ENCODE results near the gene LRRFIP2. TPM values are rescaled to one million over a fixed set of nuclear protein-coding genes. Genes with fewer than 3 reads are reported as not detected.

Gene LRRFIP2
- total and polyA plus RNA-seq, 2 of the 8 experiments (the other 6 are each of a cell fraction or from before 2014, with no cell fraction given), result 8.8 to 25.6 TPM

DNA sequence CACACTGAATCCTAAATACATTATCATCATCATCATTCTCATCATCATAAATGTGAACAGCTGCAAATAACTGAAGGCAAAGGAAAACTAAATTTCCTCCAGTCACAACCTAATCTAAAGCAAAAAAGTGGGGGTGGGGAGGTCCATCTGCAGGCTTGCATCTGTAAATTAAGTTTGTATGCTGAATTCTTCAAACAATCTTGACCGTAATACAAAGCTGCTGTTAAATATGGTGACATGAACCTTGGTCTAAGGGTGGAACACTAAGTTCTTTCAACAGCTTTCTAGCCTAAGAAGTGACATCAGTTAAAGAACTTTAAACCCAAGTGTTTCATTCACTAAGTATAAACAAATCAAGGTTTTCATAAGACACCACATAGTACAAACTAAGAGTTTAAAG, 4.3 kb downstream of the LRRFIP2 start:
- Histone ChIP-seq H4K20me1 (replicated peaks in 1 of 2; ENCODE audit: control insufficient read depth in 1 of 2, insufficient read depth in 2 of 2, low read length in 2 of 2) (peaks cover 0 to 2% of the 10 kb centered on the region in 2 experiments), H3K79me2 (ENCODE audit: control insufficient read depth in 1 of 2, insufficient read depth in 2 of 2, low read length in 2 of 2) (peaks cover 0 to 27% of the 10 kb centered on the region in 2 experiments; a peak in 3 of 4 replicates), H4K5ac (ENCODE audit: insufficient read length, low read depth, low read length) (no peak overlapping the region), H3K23ac (ENCODE audit: insufficient read length) (no peak overlapping the region), H3K4ac (replicated peaks; ENCODE audit: insufficient read length, low read depth, low read length) (no peak overlapping the region), H2AFZ (ENCODE audit: low read length) (no peak overlapping the region), H3K4me2 (ENCODE audit: insufficient read depth in 1 of 2, low read depth in 2 of 2, low read length in 2 of 2) (no peak overlapping the region), H3K9ac (replicated peaks in 1 of 4; ENCODE audit: extremely low read depth in 1 of 4, low read depth in 3 of 4, low read length in 3 of 4) (no peak overlapping the region), H4K8ac (ENCODE audit: extremely low read depth, insufficient read depth, low read length) (no peak overlapping the region), H3K36me3 (ENCODE audit: control insufficient read depth in 2 of 4, insufficient read depth in 4 of 4, low read length in 3 of 4) (peaks cover 0 to 5% (median 2%) of the 10 kb centered on the region in 4 experiments; a peak in 1 of 8 replicates), H3K4me1 (replicated peaks in 1 of 4; ENCODE audit: control insufficient read depth in 3 of 4, insufficient read depth in 4 of 4, low read length in 3 of 4) (peaks cover 0 to 4% (median 0%) of the 10 kb centered on the region in 4 experiments; a peak in 1 of 7 replicates), H2BK15ac (ENCODE audit: low read length) (no peak overlapping the region), H2AK5ac (ENCODE audit: low read depth, low read length) (no peak overlapping the region), H2BK12ac (ENCODE audit: low read depth, low read length) (no peak overlapping the region), H3K14ac (ENCODE audit: insufficient read length) (no peak overlapping the region), H3K4me3 (ENCODE audit: extremely low read depth in 1 of 4, insufficient read depth in 2 of 4, low read depth in 3 of 4, low read length in 4 of 4) (no peak overlapping the region), H2BK5ac (ENCODE audit: low read depth, low read length) (no peak overlapping the region), H2BK20ac (ENCODE audit: low read length) (no peak overlapping the region), H3K56ac (replicated peaks; ENCODE audit: insufficient read length, low read depth, low read length) (no peak overlapping the region), H2BK120ac (replicated peaks; ENCODE audit: low read depth, low read length) (no peak overlapping the region), H3K27me3 (replicated peaks in 1 of 4; ENCODE audit: control insufficient read depth in 3 of 4, extremely low read depth in 1 of 4, insufficient read depth in 3 of 4, low read length in 3 of 4) (no peaks in the 10 kb centered on the region), H3K9me3 (ENCODE audit: insufficient read depth in 2 of 2, low read depth in 1 of 2, low read length in 1 of 2) (no peaks in the 10 kb centered on the region), H4K91ac (replicated peaks; ENCODE audit: insufficient read length, low read length) (no peak overlapping the region), H3K23me2 (ENCODE audit: low read depth, low read length) (no peaks in the 10 kb centered on the region), H3K18ac (ENCODE audit: extremely low read depth, low read length) (no peak overlapping the region), H3K79me1 (ENCODE audit: low read depth, low read length) (no peaks in the 10 kb centered on the region; the same call in 1 of the 2 replicates), H3K27ac (ENCODE audit: low read depth, low read length) (no peak overlapping the region)
- FAIRE-seq, result no peak
- ChIA-PET CTCF (ENCODE audit: partially characterized antibody) (no interaction called here), POLR2A (ENCODE audit: partially characterized antibody) (no interaction called here)
- DNase-seq (ENCODE audit: low read depth in 1 of 2, low spot score in 2 of 2), result no peak
- 90% methylated on average over 1 of the region's 1 CpG; no CpG with 5 or more reads in 1 of the 2 experiments for WGBS, 2 experiments (ENCODE audit: extremely low coverage in 1 of 2, insufficient coverage in 1 of 2, insufficient read length in 1 of 2, insufficient replicate concordance in 2 of 2, low coverage in 1 of 2, low lambda C conversion rate in 2 of 2, missing lambda C conversion rate in 1 of 2)
- TF ChIP-seq SAP30 (IDR thresholded peaks at IDR 0.05; ENCODE audit: insufficient read depth, insufficient replicate concordance, low read length) (no peak), NANOG (IDR thresholded peaks at IDR 0.05; ENCODE audit: insufficient read depth, low read depth, low read length, poor library complexity, severe bottlenecking) (no peak), KDM5A (IDR thresholded peaks at IDR 0.05; ENCODE audit: low read length) (no peak), PHF8 (conservative IDR thresholded peaks at IDR 0.05; ENCODE audit: low read depth, low read length) (no peak), POU5F1 (IDR thresholded peaks at IDR 0.05; ENCODE audit: low read depth, low read length) (no peak), HDAC2 (IDR thresholded peaks at IDR 0.05; ENCODE audit: borderline replicate concordance in 1 of 2, low read depth in 2 of 2, low read length in 2 of 2) (no peak), RAD21 (IDR thresholded peaks at IDR 0.05 in 1 of 2, conservative IDR thresholded peaks at IDR 0.05 in 1 of 2; ENCODE audit: low read depth in 2 of 2, low read length in 2 of 2) (no peak)
- TF ChIP-seq, protein P1, sequence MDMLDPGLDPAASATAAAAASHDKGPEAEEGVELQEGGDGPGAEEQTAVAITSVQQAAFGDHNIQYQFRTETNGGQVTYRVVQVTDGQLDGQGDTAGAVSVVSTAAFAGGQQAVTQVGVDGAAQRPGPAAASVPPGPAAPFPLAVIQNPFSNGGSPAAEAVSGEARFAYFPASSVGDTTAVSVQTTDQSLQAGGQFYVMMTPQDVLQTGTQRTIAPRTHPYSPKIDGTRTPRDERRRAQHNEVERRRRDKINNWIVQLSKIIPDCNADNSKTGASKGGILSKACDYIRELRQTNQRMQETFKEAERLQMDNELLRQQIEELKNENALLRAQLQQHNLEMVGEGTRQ (IDR thresholded peaks at IDR 0.05; ENCODE audit: low read length), result no peak
- TF ChIP-seq, protein P2, sequence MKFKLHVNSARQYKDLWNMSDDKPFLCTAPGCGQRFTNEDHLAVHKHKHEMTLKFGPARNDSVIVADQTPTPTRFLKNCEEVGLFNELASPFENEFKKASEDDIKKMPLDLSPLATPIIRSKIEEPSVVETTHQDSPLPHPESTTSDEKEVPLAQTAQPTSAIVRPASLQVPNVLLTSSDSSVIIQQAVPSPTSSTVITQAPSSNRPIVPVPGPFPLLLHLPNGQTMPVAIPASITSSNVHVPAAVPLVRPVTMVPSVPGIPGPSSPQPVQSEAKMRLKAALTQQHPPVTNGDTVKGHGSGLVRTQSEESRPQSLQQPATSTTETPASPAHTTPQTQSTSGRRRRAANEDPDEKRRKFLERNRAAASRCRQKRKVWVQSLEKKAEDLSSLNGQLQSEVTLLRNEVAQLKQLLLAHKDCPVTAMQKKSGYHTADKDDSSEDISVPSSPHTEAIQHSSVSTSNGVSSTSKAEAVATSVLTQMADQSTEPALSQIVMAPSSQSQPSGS (IDR thresholded peaks at IDR 0.05; ENCODE audit: low read length), result no peak
